Erythroblast (primary cell): ENCODE data around the gene XXYLT1.

Experiments used
- GATA1 ChIP-seq: IDR thresholded peaks from 2 replicates; pipeline ENCODE4 v1.6.1; 2011; ENCODE audit warnings: low read depth, mild to moderate bottlenecking, control low read depth, low read length, moderate library complexity
- POLR2A ChIP-seq: IDR thresholded peaks from 2 replicates; pipeline ENCODE4 v1.6.1; 2011; ENCODE audit warnings: mild to moderate bottlenecking, low read length

GRCh38 chr3:195197765-195198425 lies 73.1 kb downstream of the XXYLT1 start:
- TF ChIP-seq POLR2A (no peak), GATA1 (no peak)
